Stomach smooth muscle (tissue), 2 donors: ENCODE data around the gene SFT2D3.

Source experiments
- H3K27ac ChIP-seq: one replicate; pipeline ENCODE4 v1.7.0; 2013; ENCODE audit warnings: mild to moderate bottlenecking, low read length, inconsistent platforms
- H3K27me3 ChIP-seq, 2 donors: one replicate each; pipeline ENCODE4 v1.7.0; 2013; ENCODE audit warnings: low read length in 2 of 2; ENCODE audit not compliant: insufficient read depth in 2 of 2, control insufficient read depth in 1 of 2
- H3K36me3 ChIP-seq, 2 donors: one replicate each; pipeline ENCODE4 v1.7.0; 2013; ENCODE audit warnings: low read length in 2 of 2; ENCODE audit not compliant: control insufficient read depth in 2 of 2, insufficient read depth in 2 of 2
- H3K4me1 ChIP-seq: one replicate; pipeline ENCODE4 v1.7.0; 2013; ENCODE audit warnings: low read length; ENCODE audit not compliant: control insufficient read depth, insufficient read depth
- H3K4me3 ChIP-seq, 2 donors: one replicate each; pipeline ENCODE4 v1.7.0; 2013; ENCODE audit warnings: low read length in 2 of 2
- H3K9ac ChIP-seq, 2 donors: one replicate each; pipeline ENCODE4 v1.7.0; 2013; ENCODE audit warnings: low read length in 2 of 2, mild to moderate bottlenecking in 1 of 2
- H3K9me3 ChIP-seq, 2 donors: one replicate each; pipeline ENCODE4 v1.7.0; 2013; ENCODE audit warnings: low read length in 2 of 2; ENCODE audit not compliant: control insufficient read depth in 2 of 2
- donor health status: healthy.
- donor health status: Pancreatic carcinoma.

SFT2D3 gene

GRCh38 chr2:127664895-127665225 is 36.4 kb upstream of the SFT2D3 start:
- Histone ChIP-seq H3K4me1 (peaks cover 67% of the 10 kb centered on the region), H3K4me3 (peak overlapping the region; percentile 41 to 67), H3K36me3 (no peaks in the 10 kb centered on the region), H3K27me3 (no peaks in the 10 kb centered on the region), H3K9me3 (no peaks in the 10 kb centered on the region), H3K9ac (peak overlapping the region; percentile 47 to 64), H3K27ac (peak overlapping the region; percentile 89)

- Histone ChIP-seq H3K9me3 (no peaks in the 10 kb centered on the region), H3K27ac (peak overlapping the region; percentile 89), H3K36me3 (no peaks in the 10 kb centered on the region), H3K27me3 (no peaks in the 10 kb centered on the region), H3K4me3 (peak overlapping the region; percentile 41 to 67), H3K4me1 (peaks cover 63% of the 10 kb centered on the region), H3K9ac (peak overlapping the region; percentile 47 to 64)
Observed at GRCh38 chr2:127665267-127665893, 35.9 kb upstream of the SFT2D3 start.

GRCh38 chr2:127669056-127669455 is 32.2 kb upstream of the SFT2D3 start:
- no peak overlapping the region for H3K9ac ChIP-seq
- no peak overlapping the region for H3K4me3 ChIP-seq
- no peaks in the 10 kb centered on the region for H3K27me3 ChIP-seq
- peaks cover 3 to 4% of the 10 kb centered on the region in 2 donors for H3K36me3 ChIP-seq
- peaks cover 60% of the 10 kb centered on the region for H3K4me1 ChIP-seq
- H3K9me3 ChIP-seq: no peaks in the 10 kb centered on the region
- H3K27ac ChIP-seq: peak overlapping the region; percentile 33

GRCh38 chr2:127670055-127670956 is 31.0 kb upstream of the SFT2D3 start:
- peak overlapping the region; percentile 95 to 97 for H3K4me3 ChIP-seq
- peaks cover 55% of the 10 kb centered on the region for H3K4me1 ChIP-seq
- peaks cover 3 to 4% of the 10 kb centered on the region in 2 donors for H3K36me3 ChIP-seq
- peak overlapping the region; percentile 99 for H3K27ac ChIP-seq
- no peaks in the 10 kb centered on the region for H3K9me3 ChIP-seq
- H3K9ac ChIP-seq: no peak overlapping the region
- no peaks in the 10 kb centered on the region for H3K27me3 ChIP-seq

GRCh38 chr2:127670957-127671290 is 30.4 kb upstream of the SFT2D3 start:
- Histone ChIP-seq H3K36me3 (peaks cover 3 to 4% of the 10 kb centered on the region in 2 donors), H3K27me3 (no peaks in the 10 kb centered on the region), H3K4me3 (peak overlapping the region; percentile 95 to 97), H3K9me3 (no peaks in the 10 kb centered on the region), H3K4me1 (peaks cover 52% of the 10 kb centered on the region), H3K9ac (no peak overlapping the region), H3K27ac (peak overlapping the region; percentile 99)

- peaks cover 52% of the 10 kb centered on the region for H3K4me1 ChIP-seq
- H3K27ac ChIP-seq: peak overlapping the region; percentile 99
- peak overlapping the region; percentile 96 to 98 for H3K9ac ChIP-seq
- H3K27me3 ChIP-seq: no peaks in the 10 kb centered on the region
- H3K4me3 ChIP-seq: peak overlapping the region; percentile 95 to 97
- H3K36me3 ChIP-seq: peaks cover 3 to 4% of the 10 kb centered on the region in 2 donors
- no peaks in the 10 kb centered on the region for H3K9me3 ChIP-seq
Observed at GRCh38 chr2:127671557-127672302, 29.6 kb upstream of the SFT2D3 start.

GRCh38 chr2:127672341-127673224 is 28.7 kb upstream of the SFT2D3 start:
- peak overlapping the region; percentile 95 to 97 for H3K4me3 ChIP-seq
- H3K9me3 ChIP-seq: no peaks in the 10 kb centered on the region
- no peaks in the 10 kb centered on the region for H3K27me3 ChIP-seq
- H3K4me1 ChIP-seq: peaks cover 59% of the 10 kb centered on the region
- H3K27ac ChIP-seq: peak overlapping the region; percentile 99
- peak overlapping the region; percentile 96 to 98 for H3K9ac ChIP-seq
- H3K36me3 ChIP-seq: peaks cover 3 to 4% of the 10 kb centered on the region in 2 donors

- H3K9ac ChIP-seq: peak overlapping the region; percentile 96 to 98
- H3K4me1 ChIP-seq: peaks cover 59% of the 10 kb centered on the region
- peak overlapping the region; percentile 95 to 97 for H3K4me3 ChIP-seq
Observed at GRCh38 chr2:127673291-127674069, 27.8 kb upstream of the SFT2D3 start.

GRCh38 chr2:127674241-127675209 is 26.8 kb upstream of the SFT2D3 start:
- Histone ChIP-seq H3K4me3 (peak overlapping the region; percentile 95 to 97), H3K9ac (peak overlapping the region; percentile 96 to 98), H3K4me1 (peaks cover 56% of the 10 kb centered on the region), H3K36me3 (peaks cover 3 to 4% of the 10 kb centered on the region in 2 donors), H3K9me3 (no peaks in the 10 kb centered on the region), H3K27me3 (no peaks in the 10 kb centered on the region), H3K27ac (peak overlapping the region; percentile 99)

More at GRCh38 chr2:127673291-127674069, 27.8 kb upstream of the SFT2D3 start:
- Histone ChIP-seq H3K27ac (peak overlapping the region; percentile 99), H3K36me3 (peaks cover 3 to 4% of the 10 kb centered on the region in 2 donors), H3K27me3 (no peaks in the 10 kb centered on the region), H3K9me3 (no peaks in the 10 kb centered on the region)
